Common myeloid progenitor, CD34-positive (primary cell): ENCODE measurements around the gene TBK1.

Source experiments
- CTCF ChIA-PET: fragments of 350-600 bp; sonication (Branson Sonifier 250); formaldehyde crosslinking; loops from one replicate; lab custom pipeline; 2021; ENCODE audit warnings: antibody characterized with exemption; lab: Charles Lee
- POLR2A ChIA-PET: fragments of 350-600 bp; sonication (Branson Sonifier 250); formaldehyde crosslinking; loops from one replicate; lab custom pipeline; 2021; ENCODE audit warnings: antibody characterized with exemption; lab: Charles Lee
- DNase-seq, 3 donors: peaks; one replicate each; pipeline versions ENCODE4 v3.0.0 to v3.0.0-alpha.2; 2013
- H3K27ac ChIP-seq, 2 experiments: 1 replicate in 1 of 2; 2 replicates in 1 of 2; pipeline ENCODE4 v1.7.0; 2013; ENCODE audit warnings: inconsistent platforms in 2 of 2, low read length in 2 of 2, mild to moderate bottlenecking in 2 of 2, low read depth in 1 of 2, moderate library complexity in 1 of 2; ENCODE audit not compliant: severe bottlenecking in 2 of 2, insufficient read depth in 1 of 2, poor library complexity in 1 of 2
- H3K27me3 ChIP-seq, 5 experiments: replicated peaks in 2 of 5; 1 replicate in 3 of 5; 2 replicates in 2 of 5; pipeline versions ENCODE4 v1.6.1 to v1.7.0; 2013; ENCODE audit warnings: low read length in 4 of 5, mild to moderate bottlenecking in 2 of 5, moderate library complexity in 2 of 5, inconsistent platforms in 1 of 5; ENCODE audit not compliant: insufficient read depth in 5 of 5, control insufficient read depth in 4 of 5
- H3K36me3 ChIP-seq, 4 experiments: 1 replicate in 2 of 4; 2 replicates in 2 of 4; pipeline versions ENCODE4 v1.6.1 to v1.7.0; 2013; ENCODE audit warnings: low read length in 3 of 4, control low read depth in 1 of 4, mild to moderate bottlenecking in 1 of 4; ENCODE audit not compliant: control insufficient read depth in 4 of 4, insufficient read depth in 4 of 4
- H3K4me1 ChIP-seq, 4 experiments: 1 replicate in 3 of 4; 2 replicates in 1 of 4; pipeline versions ENCODE4 v1.6.1 to v1.7.1; 2013; ENCODE audit warnings: low read length in 3 of 4, mild to moderate bottlenecking in 3 of 4, control low read depth in 1 of 4, inconsistent platforms in 1 of 4, moderate library complexity in 1 of 4; ENCODE audit not compliant: control insufficient read depth in 4 of 4, insufficient read depth in 4 of 4; ENCODE audit errors: control extremely low read depth in 1 of 4
- H3K4me3 ChIP-seq, 7 experiments: 1 replicate in 4 of 7; 2 replicates in 3 of 7; pipeline versions ENCODE4 v1.5.1 to v1.7.0; 2013; ENCODE audit warnings: mild to moderate bottlenecking in 7 of 7, low read length in 6 of 7, moderate library complexity in 6 of 7, inconsistent platforms in 2 of 7, low read depth in 2 of 7, control low read depth in 1 of 7; ENCODE audit not compliant: insufficient read depth in 4 of 7, control insufficient read depth in 1 of 7; ENCODE audit errors: extremely low read depth in 1 of 7
- H3K9me3 ChIP-seq, 5 experiments: 1 replicate in 4 of 5; 2 replicates in 1 of 5; pipeline versions ENCODE4 v1.6.1 to v1.7.1; 2013; ENCODE audit warnings: low read length in 4 of 5, mild to moderate bottlenecking in 2 of 5, inconsistent platforms in 1 of 5, low read depth in 1 of 5, moderate library complexity in 1 of 5; ENCODE audit not compliant: control insufficient read depth in 4 of 5, insufficient read depth in 2 of 5; ENCODE audit errors: control extremely low read depth in 1 of 5
- WGBS: methylation state at CpG from one replicate; pipeline ENCODE4 v1.1.5; 2013; ENCODE audit not compliant: insufficient coverage; 5-methylcytosine and 5-hydroxymethylcytosine counted together

The TBK1 gene

DNA sequence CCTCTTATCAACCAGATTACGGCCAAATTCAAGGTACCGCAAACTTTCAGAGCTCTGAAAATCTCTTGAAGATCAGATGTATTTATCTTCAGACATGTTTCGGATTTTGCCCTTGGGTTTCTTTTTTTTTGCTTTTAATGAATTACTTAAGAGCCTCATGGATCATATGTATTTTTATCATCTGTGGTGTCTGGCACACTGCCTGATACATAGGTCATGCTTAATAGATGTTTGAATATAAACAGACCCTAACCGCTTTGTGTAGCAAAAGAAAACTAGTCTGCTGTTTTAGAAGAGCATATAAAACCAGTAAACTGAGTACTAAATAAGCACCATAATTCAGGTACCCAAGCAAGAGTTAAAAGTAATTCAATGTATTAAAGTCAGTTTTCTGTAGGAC is 20.1 kb upstream of the TBK1 start:
- Histone ChIP-seq H3K36me3 (peaks cover 15 to 95% (median 66%) of the 10 kb centered on the region in 4 experiments), H3K9me3 (no peaks in the 10 kb centered on the region), H3K4me1 (no peaks in the 10 kb centered on the region), H3K27ac (no peak overlapping the region), H3K27me3 (no peaks in the 10 kb centered on the region), H3K4me3 (no peak overlapping the region)
- CTCF ChIA-PET = interaction anchor here (1.7 to 2.2 kb wide), 2 partner anchors 10 to 37 kb away, joined by 3 to 6 read pairs; no protein-coding TSS in a partner anchor
- POLR2A ChIA-PET = no interaction called here
- WGBS = 100% methylated on average over 2 of the region's 4 CpGs
- no peak for DNase-seq

DNA sequence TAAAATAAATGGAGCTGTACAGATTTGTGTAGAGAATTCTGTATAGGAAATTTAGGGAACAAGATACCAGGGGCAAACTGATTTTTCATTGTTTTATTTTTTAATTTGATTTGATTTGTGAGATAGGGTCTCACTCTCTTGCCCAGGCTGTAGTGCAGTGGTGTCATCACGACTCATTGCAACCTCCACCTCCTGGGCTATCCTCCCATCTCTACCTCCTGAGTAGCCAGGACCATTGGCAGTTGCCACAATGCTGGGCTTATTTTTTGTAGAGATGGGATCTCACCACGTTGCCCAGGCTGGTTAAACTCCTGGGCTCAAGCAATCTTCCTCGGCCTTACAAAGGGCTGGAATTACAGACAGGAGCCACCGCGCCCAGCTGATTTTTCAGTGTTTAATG is 18.0 kb upstream of the TBK1 start:
- CTCF ChIA-PET = no interaction called here
- H3K36me3 ChIP-seq = peaks cover 23 to 93% (median 68%) of the 10 kb centered on the region in 4 experiments
- no peaks in the 10 kb centered on the region for H3K27me3 ChIP-seq
- H3K4me3 ChIP-seq = no peak overlapping the region
- POLR2A ChIA-PET = no interaction called here
- H3K27ac ChIP-seq = no peak overlapping the region
- WGBS = 100% methylated on average over 2 of the region's 5 CpGs
- H3K4me1 ChIP-seq = no peaks in the 10 kb centered on the region
- no peak for DNase-seq
- no peaks in the 10 kb centered on the region for H3K9me3 ChIP-seq

DNA sequence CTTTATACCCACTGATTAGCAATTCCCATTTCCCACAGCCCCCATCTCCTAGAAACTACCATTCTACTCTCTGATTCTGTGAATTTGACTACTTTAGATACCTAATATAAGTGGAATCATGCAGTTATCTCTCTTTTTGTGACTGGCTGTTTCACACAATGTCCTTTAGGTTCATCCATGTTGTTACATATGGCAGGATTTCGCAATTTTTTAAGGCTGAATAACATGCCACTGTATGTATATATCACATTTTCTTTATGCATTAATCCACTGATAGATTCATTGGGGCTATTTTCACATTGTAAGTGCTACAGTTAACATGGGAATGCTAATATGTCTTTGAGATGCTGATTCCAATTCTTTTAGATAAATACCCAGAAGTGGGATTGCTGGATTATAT is 11.8 kb upstream of the TBK1 start:
- Histone ChIP-seq H3K9me3 (no peaks in the 10 kb centered on the region), H3K4me3 (no peak overlapping the region), H3K27ac (no peak overlapping the region), H3K36me3 (peaks cover 27 to 86% (median 57%) of the 10 kb centered on the region in 4 experiments), H3K27me3 (no peaks in the 10 kb centered on the region), H3K4me1 (no peaks in the 10 kb centered on the region)
- CTCF ChIA-PET = no interaction called here
- POLR2A ChIA-PET = no interaction called here
- no peak for DNase-seq
- WGBS = no CpG with 5 or more reads among the region's 1 CpG

DNA sequence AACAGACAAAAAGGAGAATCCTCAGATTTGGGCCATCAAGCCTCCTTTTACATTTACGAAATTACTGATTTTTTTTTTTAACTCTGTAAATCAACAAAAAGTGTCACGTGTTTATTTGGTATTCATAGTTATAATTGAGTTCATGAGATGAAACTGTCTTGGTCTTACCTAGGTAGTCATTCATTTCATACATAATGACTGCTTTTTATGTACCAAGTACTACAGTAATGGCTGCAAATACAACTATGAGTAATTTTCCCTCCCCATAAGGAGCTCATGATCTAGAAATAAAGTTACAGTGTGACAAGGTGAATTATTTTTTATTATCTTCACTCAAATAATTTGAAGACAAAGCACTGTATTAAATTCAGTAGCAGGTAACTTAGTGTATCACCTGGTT is 6.4 kb upstream of the TBK1 start:
- WGBS = no CpG with 5 or more reads among the region's 2 CpGs
- H3K27me3 ChIP-seq = no peaks in the 10 kb centered on the region
- H3K36me3 ChIP-seq = peaks cover 15 to 67% (median 37%) of the 10 kb centered on the region in 4 experiments
- H3K4me1 ChIP-seq = peaks cover 0 to under 1% (median under 1%) of the 10 kb centered on the region in 4 experiments
- no peaks in the 10 kb centered on the region for H3K9me3 ChIP-seq
- ChIA-PET CTCF (interaction anchor here (0.8 to 1.0 kb wide), 2 partner anchors 20 to 42 kb away, joined by 3 read pairs; no protein-coding TSS in a partner anchor), POLR2A (no interaction called here)
- no peak overlapping the region for H3K4me3 ChIP-seq
- H3K27ac ChIP-seq = no peak overlapping the region
- DNase-seq = no peak

DNA sequence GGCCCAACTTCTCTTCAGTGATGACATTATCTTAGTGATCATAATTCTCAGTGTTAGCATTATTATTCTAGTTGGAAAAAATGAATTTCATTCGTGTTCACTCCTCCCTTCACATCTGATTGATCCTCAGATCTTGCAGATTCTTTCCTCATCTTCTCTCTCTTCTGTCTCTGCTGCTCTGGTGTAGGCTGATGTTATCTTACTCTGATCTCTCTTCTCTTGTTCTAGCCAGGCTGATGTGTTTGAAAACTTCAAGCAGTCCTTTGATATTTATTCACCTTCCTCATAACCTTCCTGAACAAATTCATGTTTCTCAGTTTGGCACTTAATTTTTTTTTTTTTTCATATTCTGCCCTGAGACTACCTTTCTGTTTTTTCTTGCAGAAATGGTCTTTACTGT is 5.6 kb upstream of the TBK1 start:
- no CpG with 5 or more reads among the region's 1 CpG for WGBS
- Histone ChIP-seq H3K4me3 (no peak overlapping the region), H3K36me3 (peaks cover 12 to 59% (median 33%) of the 10 kb centered on the region in 4 experiments), H3K27ac (no peak overlapping the region), H3K4me1 (peaks cover 0 to 9% (median 4%) of the 10 kb centered on the region in 4 experiments), H3K9me3 (no peaks in the 10 kb centered on the region), H3K27me3 (no peaks in the 10 kb centered on the region)
- no peak for DNase-seq
- ChIA-PET CTCF (no interaction called here), POLR2A (no interaction called here)

DNA sequence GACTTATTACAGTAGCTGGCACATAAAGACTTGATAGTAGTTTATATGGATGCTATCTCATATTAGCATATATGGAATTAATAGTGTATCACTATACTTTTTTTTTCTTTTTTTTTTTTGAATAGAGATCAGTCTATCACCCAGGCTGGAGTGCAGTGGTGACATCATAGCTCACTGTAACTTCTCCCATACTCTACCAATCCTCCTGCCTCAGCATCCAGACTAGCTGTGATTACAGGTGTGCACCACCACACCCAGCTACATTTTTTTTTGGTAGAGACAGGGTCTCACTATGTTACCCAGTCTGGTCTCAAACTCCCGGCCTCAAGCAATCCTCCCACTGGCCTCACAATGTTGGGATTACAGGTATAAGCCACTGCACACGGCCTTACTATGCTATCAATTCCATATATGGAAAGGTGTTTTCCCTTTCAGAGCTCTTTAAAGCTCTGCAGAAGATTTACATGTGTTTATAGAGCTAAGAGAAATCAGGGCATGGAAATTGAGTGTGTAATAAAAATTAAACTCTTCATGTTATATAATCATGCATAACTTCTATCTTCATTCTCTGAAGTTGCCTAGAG is 1.8 kb upstream of the TBK1 start:
- Histone ChIP-seq H3K4me3 (no peak overlapping the region), H3K4me1 (peaks cover 0 to 24% (median 19%) of the 10 kb centered on the region in 4 experiments), H3K9me3 (no peaks in the 10 kb centered on the region), H3K27me3 (no peaks in the 10 kb centered on the region), H3K27ac (no peak overlapping the region), H3K36me3 (peaks cover 8 to 28% (median 16%) of the 10 kb centered on the region in 4 experiments)
- CTCF ChIA-PET = interaction anchor here (0.8 kb wide), 1 partner anchor 22 kb away, joined by 3 read pairs; no protein-coding TSS in a partner anchor
- DNase-seq = no peak
- WGBS = 100% methylated on average over 1 of the region's 2 CpGs
- POLR2A ChIA-PET = no interaction called here

DNA sequence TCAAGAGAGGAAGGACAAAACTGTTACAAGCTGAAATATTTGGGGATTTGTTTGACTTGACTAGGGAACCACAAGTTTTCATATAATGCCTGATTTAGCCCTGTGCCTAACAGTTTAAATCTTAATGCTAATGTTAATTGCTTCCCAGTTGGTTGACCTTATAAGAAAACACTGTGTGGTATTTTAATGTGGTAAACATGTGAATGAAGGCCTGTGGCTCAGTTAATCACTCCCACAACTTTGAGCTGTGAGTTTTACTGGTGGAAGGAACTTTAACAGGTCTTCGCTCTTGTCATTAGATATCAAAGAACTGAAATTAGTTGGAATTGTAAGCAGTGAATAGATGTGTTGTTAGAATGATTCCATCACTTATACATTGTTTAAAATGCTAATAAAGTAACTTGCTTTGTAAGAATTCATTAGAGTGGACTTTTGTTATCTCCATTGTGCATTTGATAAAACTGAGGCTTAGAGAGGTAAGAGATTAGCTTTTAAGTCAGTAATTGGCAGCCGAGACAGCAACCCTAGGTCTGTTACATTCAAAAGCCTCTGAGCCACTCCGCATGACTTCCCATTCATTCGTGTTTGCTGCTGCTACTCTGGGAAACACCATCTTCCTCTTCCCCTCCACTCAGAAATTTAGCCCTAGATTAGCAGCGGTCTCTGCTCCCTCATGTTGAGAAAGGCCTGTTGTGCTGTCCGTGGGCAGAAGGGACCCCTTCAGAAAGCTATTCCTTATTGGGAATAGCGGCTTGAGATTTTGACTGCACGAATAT is 1.0 kb upstream of the TBK1 start:
- no peaks in the 10 kb centered on the region for H3K9me3 ChIP-seq
- CTCF ChIA-PET = interaction anchor here (0.8 kb wide), 1 partner anchor 22 kb away, joined by 3 read pairs; no protein-coding TSS in a partner anchor
- H3K27me3 ChIP-seq = no peaks in the 10 kb centered on the region
- H3K4me1 ChIP-seq = peaks cover 0 to 30% (median 19%) of the 10 kb centered on the region in 4 experiments
- DNase-seq = peak; percentile 29 to 68 (median 62)
- peak overlapping the region; percentile 90 to 95 for H3K27ac ChIP-seq
- H3K36me3 ChIP-seq = peaks cover 7 to 20% (median 13%) of the 10 kb centered on the region in 4 experiments
- H3K4me3 ChIP-seq = peak overlapping the region in 6 of 7 experiments; percentile 90 to 99 (median 96)
- WGBS = 0% methylated on average over 6 of the region's 8 CpGs
- POLR2A ChIA-PET = no interaction called here
